ENCODE data around the gene WBP1.

The WBP1 gene

DNA sequence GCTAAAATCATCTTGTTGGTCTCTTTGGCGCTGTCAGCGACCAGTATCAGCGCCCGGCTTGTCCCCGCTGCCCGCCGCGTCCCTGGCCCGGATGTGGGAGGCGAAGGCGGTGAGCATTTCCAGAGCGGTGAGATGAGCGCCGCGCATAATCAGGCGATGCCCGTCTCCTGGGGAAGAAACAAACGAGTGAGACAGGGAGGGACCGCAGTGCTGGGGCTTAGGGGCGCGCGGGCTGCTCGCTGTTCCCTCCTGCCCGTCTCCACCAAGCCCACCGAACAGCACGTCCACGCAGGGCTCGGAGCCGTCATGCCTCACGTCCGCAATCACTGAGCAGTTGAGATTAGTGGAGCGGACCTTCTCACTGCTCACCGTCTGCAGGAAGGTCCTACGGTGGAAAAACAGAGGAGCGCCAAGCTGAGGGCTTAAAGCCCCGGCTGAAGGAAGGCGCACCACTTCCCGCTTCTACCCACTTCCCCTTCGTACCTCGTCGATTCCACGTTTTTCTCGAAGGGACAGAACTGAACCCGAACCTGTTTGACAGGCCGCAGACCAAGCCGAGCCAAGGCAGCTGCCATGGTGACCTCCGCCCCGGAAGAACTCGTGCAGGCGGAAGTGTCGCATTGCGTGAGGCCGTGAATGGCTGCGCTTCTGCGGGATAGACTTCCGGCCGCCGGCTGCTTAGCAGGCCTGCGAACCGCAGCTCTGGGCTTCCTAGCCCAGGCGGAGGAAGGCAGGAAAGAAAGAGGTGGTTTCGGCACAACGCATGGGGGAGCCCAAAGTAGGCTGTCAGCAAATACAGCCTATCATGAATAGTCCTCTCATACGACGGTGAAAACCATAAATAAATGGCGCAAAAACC lies 14.1 kb downstream of the WBP1 start, which contains the start of gene MRPL53:
TSS of gene MRPL53 (minus strand) at position 595 of the 859 bp plus-strand sequence. CDS start at position 575, 20 bp downstream.
- peak within 1 kb of the TSS; percentile 98 for H3K4me2 ChIP-seq (ENCODE audit: low read depth, low read length, poor library complexity, severe bottlenecking)
- TF ChIP-seq EZH2phosphoT487 (conservative IDR thresholded peaks at IDR 0.05; ENCODE audit: low read length) (no peak), CTCF (IDR thresholded peaks at IDR 0.05; ENCODE audit: insufficient read depth, low read length, poor library complexity, severe bottlenecking) (no peak)
- no peaks in the 10 kb centered on the region for H4K20me1 ChIP-seq (ENCODE audit: low read depth, low read length)
- peak within 1 kb of the TSS; percentile 72 for H3K4me3 ChIP-seq (ENCODE audit: insufficient read depth, low read length, poor library complexity, severe bottlenecking)
- H3K9me2 ChIP-seq (replicated peaks; ENCODE audit: insufficient read depth, low read length) = no peaks in the 10 kb centered on the region
- no peaks in the 10 kb centered on the region for H3K79me2 ChIP-seq (ENCODE audit: insufficient read depth, low read length)
- peak within 1 kb of the TSS; percentile 88 for H2AFZ ChIP-seq (ENCODE audit: low read depth, low read length, severe bottlenecking)
- peak within 1 kb of the TSS; percentile 89 for H3K27ac ChIP-seq (ENCODE audit: low read depth, low read length)
- no peaks in the 10 kb centered on the region for H3K27me3 ChIP-seq (ENCODE audit: low read length)
- no peaks in the 10 kb centered on the region for H3K36me3 ChIP-seq (ENCODE audit: low read length)
- peak within 1 kb of the TSS; percentile 78 for H3K9ac ChIP-seq (ENCODE audit: low read length)
- peaks cover 20% of the 10 kb centered on the region for H3F3A ChIP-seq (ENCODE audit: insufficient read depth)
- no peaks in the 10 kb centered on the region for H3K9me3 ChIP-seq (ENCODE audit: insufficient read depth, low read length)

- Histone ChIP-seq H3K27ac (ENCODE audit: low read depth, low read length) (peak overlapping the region; percentile 89), H3K4me3 (ENCODE audit: insufficient read depth, low read length, poor library complexity, severe bottlenecking) (peak overlapping the region; percentile 72), H2AFZ (ENCODE audit: low read depth, low read length, severe bottlenecking) (peak overlapping the region; percentile 88), H3K4me2 (ENCODE audit: low read depth, low read length, poor library complexity, severe bottlenecking) (peak overlapping the region; percentile 98), H3K9me2 (replicated peaks; ENCODE audit: insufficient read depth, low read length) (no peaks in the 10 kb centered on the region), H3K27me3 (ENCODE audit: low read length) (no peaks in the 10 kb centered on the region), H3K9me3 (ENCODE audit: insufficient read depth, low read length) (no peaks in the 10 kb centered on the region), H3K79me2 (ENCODE audit: insufficient read depth, low read length) (no peaks in the 10 kb centered on the region), H3F3A (ENCODE audit: insufficient read depth) (peaks cover 20% of the 10 kb centered on the region), H3K9ac (ENCODE audit: low read length) (peak overlapping the region; percentile 78), H3K36me3 (ENCODE audit: low read length) (no peaks in the 10 kb centered on the region), H4K20me1 (ENCODE audit: low read depth, low read length) (no peaks in the 10 kb centered on the region)
- TF ChIP-seq CTCF (IDR thresholded peaks at IDR 0.05; ENCODE audit: insufficient read depth, low read length, poor library complexity, severe bottlenecking) (no peak), EZH2phosphoT487 (conservative IDR thresholded peaks at IDR 0.05; ENCODE audit: low read length) (no peak)
Measured at GRCh38 chr2:74472945-74473258, 14.7 kb downstream of the WBP1 start.

DNA sequence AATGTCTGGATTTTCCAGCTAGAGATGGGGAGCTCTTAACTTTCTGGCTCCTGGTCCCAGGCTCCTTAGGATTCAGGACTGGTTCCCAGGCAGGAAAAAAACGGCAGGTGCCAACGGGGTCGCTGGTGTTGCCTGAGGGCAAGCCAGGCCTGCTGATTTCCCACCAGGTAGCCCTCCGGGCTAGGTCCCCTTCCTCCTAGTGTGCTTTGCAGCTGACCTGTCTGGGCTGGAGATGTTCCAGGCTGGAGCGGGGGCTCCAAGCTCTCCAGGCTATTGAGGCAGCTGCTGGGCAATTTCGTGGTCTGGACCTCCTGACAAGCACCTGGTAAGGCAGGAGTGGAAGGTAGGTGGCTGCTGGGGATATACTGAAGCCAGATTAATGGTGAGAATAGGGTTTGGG lies 16.2 kb downstream of the WBP1 start:
- no peak overlapping the region for H2AFZ ChIP-seq (ENCODE audit: low read depth, low read length, severe bottlenecking)
- no peaks in the 10 kb centered on the region for H3K9me3 ChIP-seq (ENCODE audit: insufficient read depth, low read length)
- H3F3A ChIP-seq (ENCODE audit: insufficient read depth) = peaks cover 20% of the 10 kb centered on the region
- H3K4me2 ChIP-seq (ENCODE audit: low read depth, low read length, poor library complexity, severe bottlenecking) = no peak overlapping the region
- H3K79me2 ChIP-seq (ENCODE audit: insufficient read depth, low read length) = no peaks in the 10 kb centered on the region
- TF ChIP-seq CTCF (IDR thresholded peaks at IDR 0.05; ENCODE audit: insufficient read depth, low read length, poor library complexity, severe bottlenecking) (no peak), EZH2phosphoT487 (conservative IDR thresholded peaks at IDR 0.05; ENCODE audit: low read length) (no peak)
- no peak overlapping the region for H3K4me3 ChIP-seq (ENCODE audit: insufficient read depth, low read length, poor library complexity, severe bottlenecking)
- no peaks in the 10 kb centered on the region for H3K27me3 ChIP-seq (ENCODE audit: low read length)
- H4K20me1 ChIP-seq (ENCODE audit: low read depth, low read length) = no peaks in the 10 kb centered on the region
- no peak overlapping the region for H3K27ac ChIP-seq (ENCODE audit: low read depth, low read length)
- H3K9me2 ChIP-seq (replicated peaks; ENCODE audit: insufficient read depth, low read length) = no peaks in the 10 kb centered on the region
- no peaks in the 10 kb centered on the region for H3K36me3 ChIP-seq (ENCODE audit: low read length)
- H3K9ac ChIP-seq (ENCODE audit: low read length) = no peak overlapping the region

Measured in SU-DHL-6 (cell line).